H54 (cell line): Measurements from ENCODE around the gene POLA2.

Experiments used
- DNase-seq: peaks from one replicate; pipeline ENCODE4 v3.0.0; 2011; ENCODE audit warnings: low spot score, mixed read lengths; ENCODE audit not compliant: insufficient read length
- FAIRE-seq: peaks from 3 replicates; lab custom pipeline; 2011; peaks lifted over from hg19 to GRCh38; lab: Jason Lieb, UNC
- POLR2A ChIP-seq: IDR thresholded peaks from 2 replicates; pipeline ENCODE4 v1.6.1; 2011; ENCODE audit warnings: low read depth, mild to moderate bottlenecking, low read length

Gene POLA2

GRCh38 chr11:65334696-65335295 lies 73.0 kb downstream of the POLA2 start:
- DNase-seq (no peak), FAIRE-seq (no peak)
- no peak for TF ChIP-seq POLR2A

- no peak for DNase-seq
- TF ChIP-seq POLR2A: no peak
- no peak for FAIRE-seq
Observed at GRCh38 chr11:65338676-65339075, 76.9 kb downstream of the POLA2 start.

DNA sequence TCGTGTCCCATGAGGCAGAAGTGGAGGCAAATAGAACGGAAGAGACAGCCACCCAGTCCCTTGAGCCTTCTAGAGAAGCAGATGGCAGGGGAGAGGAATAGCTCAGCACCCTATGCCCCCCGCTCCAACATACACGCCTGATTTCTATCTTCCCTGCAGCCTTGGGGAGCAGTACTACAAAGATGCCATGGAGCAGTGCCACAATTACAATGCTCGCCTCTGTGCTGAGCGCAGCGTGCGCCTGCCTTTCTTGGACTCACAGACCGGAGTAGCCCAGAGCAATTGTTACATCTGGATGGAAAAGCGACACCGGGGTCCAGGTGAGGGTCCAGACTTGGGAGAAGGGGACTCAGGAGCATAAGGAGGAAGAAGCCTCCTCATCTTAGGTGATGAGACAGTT lies 78.5 kb downstream of the POLA2 start:
- DNase-seq (no peak), FAIRE-seq (no peak)
- no peak for TF ChIP-seq POLR2A

DNA sequence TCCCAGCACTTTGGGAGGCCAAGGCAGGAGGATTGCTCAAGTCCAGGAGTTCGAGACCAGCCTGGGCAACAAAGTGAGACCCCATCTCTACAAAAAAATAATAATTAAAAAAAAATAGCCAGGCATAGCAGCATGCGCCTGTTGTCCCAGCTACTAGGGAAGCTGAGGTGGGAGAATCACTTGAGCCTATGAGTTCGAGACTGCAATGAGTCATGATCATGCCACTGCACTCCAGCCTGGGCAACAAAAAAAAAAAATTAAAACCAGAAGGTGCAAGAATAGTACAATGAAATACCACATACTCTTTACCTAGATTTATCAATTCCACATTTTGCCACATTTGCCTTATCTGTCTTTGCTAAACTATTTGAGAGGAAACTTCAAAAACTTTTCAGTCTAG lies 80.1 kb downstream of the POLA2 start:
- TF ChIP-seq POLR2A: no peak
- FAIRE-seq: no peak
- DNase-seq: no peak
